Stimulated activated CD8-positive, alpha-beta memory T cell treated with anti-CD3 and anti-CD28 coated beads, Interleukin-4, amount 100 ng/mL, for 1 hour (primary cell): ENCODE data around the gene NPAS2.

Experiments used
- DNase-seq, 2 donors: peaks; one replicate each; pipeline ENCODE4 v3.0.0-alpha.2; 2020; ENCODE audit warnings: low read depth in 2 of 2, low spot score in 1 of 2

The NPAS2 gene

GRCh38 chr2:100880036-100880435 lies 60.1 kb downstream of the NPAS2 start:
- DNase-seq, result no peak

GRCh38 chr2:100880730-100881129 lies 60.8 kb downstream of the NPAS2 start:
- DNase-seq, result no peak

- no peak for DNase-seq
Observed at GRCh38 chr2:100882645-100883613, 63.0 kb downstream of the NPAS2 start.

- DNase-seq, result no peak
Observed at GRCh38 chr2:100884145-100884621, 64.2 kb downstream of the NPAS2 start.

- no peak for DNase-seq
Observed at GRCh38 chr2:100886085-100886484, 66.1 kb downstream of the NPAS2 start.

- DNase-seq, result no peak
Observed at GRCh38 chr2:100887039-100887578, 67.2 kb downstream of the NPAS2 start.

- no peak for DNase-seq
Observed at GRCh38 chr2:100887713-100888495, 68.0 kb downstream of the NPAS2 start.

GRCh38 chr2:100888601-100889000 lies 68.7 kb downstream of the NPAS2 start:
- no peak for DNase-seq

GRCh38 chr2:100889286-100889685 lies 69.3 kb downstream of the NPAS2 start:
- DNase-seq, result no peak

- DNase-seq, result no peak
Observed at GRCh38 chr2:100891906-100892642, 72.1 kb downstream of the NPAS2 start.

- DNase-seq, result no peak
Observed at GRCh38 chr2:100893392-100894104, 73.6 kb downstream of the NPAS2 start.

GRCh38 chr2:100894105-100894795 lies 74.3 kb downstream of the NPAS2 start:
- DNase-seq, result no peak

GRCh38 chr2:100894796-100895156 lies 74.8 kb downstream of the NPAS2 start:
- no peak for DNase-seq

- DNase-seq, result no peak
Observed at GRCh38 chr2:100895402-100895801, 75.5 kb downstream of the NPAS2 start.

GRCh38 chr2:100895934-100896685 lies 76.2 kb downstream of the NPAS2 start:
- DNase-seq, result no peak

- no peak for DNase-seq
Observed at GRCh38 chr2:100898035-100898665, 78.2 kb downstream of the NPAS2 start.

GRCh38 chr2:100900156-100900795 lies 80.3 kb downstream of the NPAS2 start:
- DNase-seq, result no peak

GRCh38 chr2:100902817-100903405 lies 83.0 kb downstream of the NPAS2 start:
- no peak for DNase-seq
